A549 (cell line): ENCODE measurements around the gene IDH2.

Experiments used
- BHLHE40 ChIP-seq: IDR thresholded peaks from 2 replicates; pipeline ENCODE4 v1.6.1; 2012; ENCODE audit warnings: low read depth, low read length, inconsistent platforms
- EP300 ChIP-seq, 2 experiments: fragments of >200 bp; sonication (Bioruptor Twin); formaldehyde crosslinking; IDR thresholded peaks; 2 replicates in 1 of 2; 3 replicates in 1 of 2; pipeline ENCODE4 v1.6.1; 2016 to 2017
- JUN ChIP-seq, 2 experiments: fragments of >200 bp; sonication (Bioruptor Twin); formaldehyde crosslinking; IDR thresholded peaks; 2 replicates in 1 of 2; 3 replicates in 1 of 2; pipeline ENCODE4 v1.6.1; 2016 to 2017
- JUNB ChIP-seq: fragments of >200 bp; sonication (Bioruptor Twin); formaldehyde crosslinking; IDR thresholded peaks from 2 replicates; pipeline ENCODE4 v1.6.1; 2016
- MAFK ChIP-seq: fragments of 450-650 bp; IDR thresholded peaks from 2 replicates; pipeline ENCODE4 v1.6.1; 2014; ENCODE audit not compliant: partially characterized antibody
- POLR2A ChIP-seq: IDR thresholded peaks from 2 replicates; pipeline ENCODE4 v1.6.1; 2012; ENCODE audit warnings: mild to moderate bottlenecking, low read length
- RAD21 ChIP-seq, 2 experiments: fragments of >200 bp in 1 of 2; sonication (Bioruptor Twin) in 1 of 2; formaldehyde crosslinking in 1 of 2; IDR thresholded peaks in 1 of 2; conservative IDR thresholded peaks in 1 of 2; 2 replicates in 1 of 2; 3 replicates in 1 of 2; pipeline ENCODE4 v1.6.1; 2012 to 2018; ENCODE audit warnings: inconsistent platforms in 1 of 2
- RFX5 ChIP-seq: fragments of 450-650 bp; IDR thresholded peaks from 2 replicates; pipeline ENCODE4 v1.7.1; 2014; ENCODE audit warnings: antibody characterized with exemption, mild to moderate bottlenecking, moderate library complexity
- RNF2 ChIP-seq: fragments of 200-600 bp; sonication (generic); IDR thresholded peaks from 2 replicates; pipeline ENCODE4 v1.6.1; 2016; ENCODE audit warnings: low read depth, mild to moderate bottlenecking, antibody characterized with exemption, moderate library complexity, borderline replicate concordance
- TF ChIP-seq, protein P1 (sequence below): fragments of >200 bp; sonication (Bioruptor Twin); formaldehyde crosslinking; IDR thresholded peaks from 3 replicates; pipeline ENCODE4 v1.5.1; 2016
- TF ChIP-seq, protein P2 (sequence below): IDR thresholded peaks from 2 replicates; pipeline ENCODE4 v1.6.1; 2012
- TF ChIP-seq, protein P3 (sequence below): fragments of 450-650 bp; IDR thresholded peaks from 2 replicates; pipeline ENCODE4 v1.6.1; 2014; ENCODE audit warnings: antibody characterized with exemption
- TF ChIP-seq, protein P4 (sequence below): fragments of 200-600 bp; sonication (generic); IDR thresholded peaks from 2 replicates; pipeline ENCODE4 v1.6.1; 2016; ENCODE audit warnings: antibody characterized with exemption, mild to moderate bottlenecking, moderate library complexity

DNA sequence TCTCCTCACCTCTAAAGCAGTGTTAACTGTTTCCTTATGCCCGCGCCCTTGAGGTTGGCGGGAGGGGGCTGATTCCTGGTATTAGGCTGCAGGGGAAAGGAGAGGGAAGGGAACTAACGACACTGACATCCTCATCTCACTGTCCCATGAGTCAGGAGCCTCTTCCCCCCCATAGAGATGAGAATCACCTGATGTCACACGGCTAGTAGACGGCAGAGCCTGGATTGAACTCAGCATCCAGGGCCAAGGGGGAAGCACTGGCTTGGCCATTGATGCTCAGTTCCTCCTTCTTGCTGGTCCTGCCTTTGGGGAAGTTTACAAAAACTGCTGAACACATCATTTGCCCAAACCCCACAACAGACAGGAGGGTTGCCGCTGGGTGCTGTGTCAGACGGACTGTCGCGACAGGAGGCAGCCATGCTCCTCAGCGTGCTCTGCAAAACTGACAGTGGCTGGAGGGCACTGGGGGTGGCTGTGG, 38.5 kb downstream of the IDH2 start:
- no peak for TF ChIP-seq RNF2
- peak; percentile 23 for TF ChIP-seq MAFK
- TF ChIP-seq, protein P1, sequence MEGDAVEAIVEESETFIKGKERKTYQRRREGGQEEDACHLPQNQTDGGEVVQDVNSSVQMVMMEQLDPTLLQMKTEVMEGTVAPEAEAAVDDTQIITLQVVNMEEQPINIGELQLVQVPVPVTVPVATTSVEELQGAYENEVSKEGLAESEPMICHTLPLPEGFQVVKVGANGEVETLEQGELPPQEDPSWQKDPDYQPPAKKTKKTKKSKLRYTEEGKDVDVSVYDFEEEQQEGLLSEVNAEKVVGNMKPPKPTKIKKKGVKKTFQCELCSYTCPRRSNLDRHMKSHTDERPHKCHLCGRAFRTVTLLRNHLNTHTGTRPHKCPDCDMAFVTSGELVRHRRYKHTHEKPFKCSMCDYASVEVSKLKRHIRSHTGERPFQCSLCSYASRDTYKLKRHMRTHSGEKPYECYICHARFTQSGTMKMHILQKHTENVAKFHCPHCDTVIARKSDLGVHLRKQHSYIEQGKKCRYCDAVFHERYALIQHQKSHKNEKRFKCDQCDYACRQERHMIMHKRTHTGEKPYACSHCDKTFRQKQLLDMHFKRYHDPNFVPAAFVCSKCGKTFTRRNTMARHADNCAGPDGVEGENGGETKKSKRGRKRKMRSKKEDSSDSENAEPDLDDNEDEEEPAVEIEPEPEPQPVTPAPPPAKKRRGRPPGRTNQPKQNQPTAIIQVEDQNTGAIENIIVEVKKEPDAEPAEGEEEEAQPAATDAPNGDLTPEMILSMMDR = no peak
- no peak for TF ChIP-seq BHLHE40
- TF ChIP-seq, protein P2, sequence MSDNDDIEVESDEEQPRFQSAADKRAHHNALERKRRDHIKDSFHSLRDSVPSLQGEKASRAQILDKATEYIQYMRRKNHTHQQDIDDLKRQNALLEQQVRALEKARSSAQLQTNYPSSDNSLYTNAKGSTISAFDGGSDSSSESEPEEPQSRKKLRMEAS = no peak
- TF ChIP-seq, protein P3, sequence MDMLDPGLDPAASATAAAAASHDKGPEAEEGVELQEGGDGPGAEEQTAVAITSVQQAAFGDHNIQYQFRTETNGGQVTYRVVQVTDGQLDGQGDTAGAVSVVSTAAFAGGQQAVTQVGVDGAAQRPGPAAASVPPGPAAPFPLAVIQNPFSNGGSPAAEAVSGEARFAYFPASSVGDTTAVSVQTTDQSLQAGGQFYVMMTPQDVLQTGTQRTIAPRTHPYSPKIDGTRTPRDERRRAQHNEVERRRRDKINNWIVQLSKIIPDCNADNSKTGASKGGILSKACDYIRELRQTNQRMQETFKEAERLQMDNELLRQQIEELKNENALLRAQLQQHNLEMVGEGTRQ = no peak
- no peak for TF ChIP-seq JUNB
- TF ChIP-seq RAD21 (conservative IDR thresholded peaks at IDR 0.05 in 1 of 2, IDR thresholded peaks at IDR 0.05 in 1 of 2) = no peak
- TF ChIP-seq, protein P4, sequence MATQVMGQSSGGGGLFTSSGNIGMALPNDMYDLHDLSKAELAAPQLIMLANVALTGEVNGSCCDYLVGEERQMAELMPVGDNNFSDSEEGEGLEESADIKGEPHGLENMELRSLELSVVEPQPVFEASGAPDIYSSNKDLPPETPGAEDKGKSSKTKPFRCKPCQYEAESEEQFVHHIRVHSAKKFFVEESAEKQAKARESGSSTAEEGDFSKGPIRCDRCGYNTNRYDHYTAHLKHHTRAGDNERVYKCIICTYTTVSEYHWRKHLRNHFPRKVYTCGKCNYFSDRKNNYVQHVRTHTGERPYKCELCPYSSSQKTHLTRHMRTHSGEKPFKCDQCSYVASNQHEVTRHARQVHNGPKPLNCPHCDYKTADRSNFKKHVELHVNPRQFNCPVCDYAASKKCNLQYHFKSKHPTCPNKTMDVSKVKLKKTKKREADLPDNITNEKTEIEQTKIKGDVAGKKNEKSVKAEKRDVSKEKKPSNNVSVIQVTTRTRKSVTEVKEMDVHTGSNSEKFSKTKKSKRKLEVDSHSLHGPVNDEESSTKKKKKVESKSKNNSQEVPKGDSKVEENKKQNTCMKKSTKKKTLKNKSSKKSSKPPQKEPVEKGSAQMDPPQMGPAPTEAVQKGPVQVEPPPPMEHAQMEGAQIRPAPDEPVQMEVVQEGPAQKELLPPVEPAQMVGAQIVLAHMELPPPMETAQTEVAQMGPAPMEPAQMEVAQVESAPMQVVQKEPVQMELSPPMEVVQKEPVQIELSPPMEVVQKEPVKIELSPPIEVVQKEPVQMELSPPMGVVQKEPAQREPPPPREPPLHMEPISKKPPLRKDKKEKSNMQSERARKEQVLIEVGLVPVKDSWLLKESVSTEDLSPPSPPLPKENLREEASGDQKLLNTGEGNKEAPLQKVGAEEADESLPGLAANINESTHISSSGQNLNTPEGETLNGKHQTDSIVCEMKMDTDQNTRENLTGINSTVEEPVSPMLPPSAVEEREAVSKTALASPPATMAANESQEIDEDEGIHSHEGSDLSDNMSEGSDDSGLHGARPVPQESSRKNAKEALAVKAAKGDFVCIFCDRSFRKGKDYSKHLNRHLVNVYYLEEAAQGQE = no peak
- no peak for TF ChIP-seq POLR2A
- TF ChIP-seq EP300 (IDR thresholded peaks at IDR 0.05) = no peak
- TF ChIP-seq RFX5 = no peak
- no peak for TF ChIP-seq JUN (IDR thresholded peaks at IDR 0.05)
